MM.1S (cell line): ENCODE results near the gene TPST1.

Experiments used
- CTCF ChIP-seq: fragments of 300-600 bp; sonication (generic); IDR thresholded peaks from 2 replicates; pipeline ENCODE4 v1.5.1; 2016; ENCODE audit warnings: antibody characterized with exemption, low read length, mixed read lengths
- EZH2phosphoT487 ChIP-seq: fragments of 300-600 bp; sonication (generic); IDR thresholded peaks from 2 replicates; pipeline ENCODE4 v1.6.1; 2018; ENCODE audit warnings: antibody characterized with exemption, low read length

- no peak for TF ChIP-seq CTCF
- TF ChIP-seq EZH2phosphoT487, result no peak
These were observed 14.7 kb downstream of the TPST1 start for GRCh38 chr7:66219805-66220204.
